Keratinocyte (primary cell): Measurements from ENCODE around the gene MICAL3.

Experiments used
- EZH2 ChIP-seq: IDR thresholded peaks from one replicate; pipeline ENCODE4 v1.6.1; 2012; ENCODE audit warnings: inconsistent platforms, mild to moderate bottlenecking, low read length, moderate library complexity
- TF ChIP-seq, protein P1 (sequence below), 3 experiments: IDR thresholded peaks in 1 of 3; conservative IDR thresholded peaks in 1 of 3; optimal IDR thresholded peaks in 1 of 3; 2 replicates in 2 of 3; 3 replicates in 1 of 3; pipeline versions ENCODE3 to v1.5.1; 2011; ENCODE audit warnings: low read length in 3 of 3, mild to moderate bottlenecking in 3 of 3, moderate library complexity in 2 of 3, control low read depth in 1 of 3, inconsistent platforms in 1 of 3; ENCODE audit not compliant: insufficient read depth in 2 of 3; ENCODE audit errors: extremely low read depth in 1 of 3

DNA sequence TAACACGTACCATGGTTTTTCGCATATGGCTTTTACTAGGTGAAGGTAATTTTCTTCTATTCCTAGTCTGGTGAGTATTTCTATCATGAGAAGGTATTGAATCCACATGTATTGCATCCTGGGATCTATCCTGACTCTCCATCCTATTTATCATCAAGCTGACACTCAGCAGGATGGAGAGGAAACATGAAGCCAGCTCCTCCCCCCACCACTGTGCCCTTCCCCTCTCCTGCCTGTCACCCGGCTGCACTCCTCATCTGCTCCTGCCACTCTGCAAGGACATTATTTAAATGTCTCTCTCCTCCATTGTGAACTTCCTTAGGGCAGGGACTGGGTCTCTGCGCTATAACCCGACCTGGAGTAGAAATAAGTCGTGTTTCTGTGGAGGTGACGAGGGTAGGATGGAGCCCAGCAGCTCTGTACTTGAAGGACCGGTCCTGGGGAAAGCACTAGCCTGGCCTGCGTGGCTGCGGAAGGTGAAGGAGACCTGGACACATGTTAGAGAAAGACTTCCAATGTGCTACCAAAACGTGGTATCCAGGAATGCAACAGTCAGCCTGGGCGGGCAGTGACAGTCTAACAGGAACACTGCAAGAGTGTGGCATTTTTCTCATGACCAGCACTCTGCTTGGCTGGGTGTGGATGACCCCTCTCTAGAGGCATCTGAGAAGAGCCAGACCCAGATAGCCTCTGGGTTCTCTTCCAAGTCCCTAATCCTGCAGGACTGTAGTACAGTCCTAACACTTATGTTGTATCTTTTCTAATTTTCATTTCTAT is 111.2 kb downstream of the MICAL3 start:
- TF ChIP-seq, protein P1, sequence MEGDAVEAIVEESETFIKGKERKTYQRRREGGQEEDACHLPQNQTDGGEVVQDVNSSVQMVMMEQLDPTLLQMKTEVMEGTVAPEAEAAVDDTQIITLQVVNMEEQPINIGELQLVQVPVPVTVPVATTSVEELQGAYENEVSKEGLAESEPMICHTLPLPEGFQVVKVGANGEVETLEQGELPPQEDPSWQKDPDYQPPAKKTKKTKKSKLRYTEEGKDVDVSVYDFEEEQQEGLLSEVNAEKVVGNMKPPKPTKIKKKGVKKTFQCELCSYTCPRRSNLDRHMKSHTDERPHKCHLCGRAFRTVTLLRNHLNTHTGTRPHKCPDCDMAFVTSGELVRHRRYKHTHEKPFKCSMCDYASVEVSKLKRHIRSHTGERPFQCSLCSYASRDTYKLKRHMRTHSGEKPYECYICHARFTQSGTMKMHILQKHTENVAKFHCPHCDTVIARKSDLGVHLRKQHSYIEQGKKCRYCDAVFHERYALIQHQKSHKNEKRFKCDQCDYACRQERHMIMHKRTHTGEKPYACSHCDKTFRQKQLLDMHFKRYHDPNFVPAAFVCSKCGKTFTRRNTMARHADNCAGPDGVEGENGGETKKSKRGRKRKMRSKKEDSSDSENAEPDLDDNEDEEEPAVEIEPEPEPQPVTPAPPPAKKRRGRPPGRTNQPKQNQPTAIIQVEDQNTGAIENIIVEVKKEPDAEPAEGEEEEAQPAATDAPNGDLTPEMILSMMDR (optimal IDR thresholded peaks at IDR 0.05 in 1 of 3, IDR thresholded peaks at IDR 0.05 in 1 of 3, conservative IDR thresholded peaks at IDR 0.05 in 1 of 3; ENCODE audit: extremely low read depth in 1 of 3, insufficient read depth in 2 of 3, low read length in 3 of 3) = no peak
- no peak for TF ChIP-seq EZH2
